Measurements from ENCODE around the gene TMEM147.

The TMEM147 gene

DNA sequence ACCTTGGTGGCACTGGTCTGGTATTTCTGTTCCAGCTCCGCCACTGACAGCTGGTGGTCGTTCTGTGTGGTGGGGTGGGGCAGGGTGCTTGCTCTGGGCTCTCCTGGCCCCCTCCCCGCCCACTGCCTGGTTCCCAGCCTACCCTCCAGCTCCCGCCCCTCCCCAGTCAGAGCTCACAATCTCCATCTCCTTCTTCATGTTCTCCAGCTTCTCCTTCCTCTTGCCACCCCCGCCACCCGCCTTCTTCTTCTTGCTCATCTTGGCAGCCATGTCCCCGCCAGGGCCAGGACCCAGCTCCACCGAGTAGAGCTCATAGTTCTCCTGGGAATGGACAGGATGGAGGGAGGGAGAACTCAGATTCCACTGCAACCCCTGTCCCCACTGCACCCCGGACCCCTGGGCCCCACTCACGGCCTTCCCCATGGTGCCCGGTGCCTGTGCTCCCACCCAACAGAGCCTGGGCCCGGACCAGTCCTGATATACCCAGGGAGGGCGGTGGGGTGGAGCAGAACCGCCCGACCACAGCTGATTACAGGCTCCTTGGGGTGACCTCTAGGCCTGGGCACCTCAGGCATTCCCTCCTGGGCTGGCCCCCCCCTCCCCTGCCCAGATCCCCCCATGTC, 17.9 kb downstream of the TMEM147 start, which contains the start of gene ATP4A:
Gene ATP4A (minus strand): TSS at position 452 of the 623 bp plus-strand sequence. CDS start 29 bp downstream, at position 423.
- Histone ChIP-seq H3F3A (ENCODE audit: insufficient read depth) (no peaks in the 10 kb centered on the region), H2AFZ (ENCODE audit: low read depth, low read length, severe bottlenecking) (no peak within 1 kb of the TSS), H3K9me2 (replicated peaks; ENCODE audit: insufficient read depth, low read length) (no peaks in the 10 kb centered on the region), H3K4me3 (ENCODE audit: insufficient read depth, low read length, poor library complexity, severe bottlenecking) (no peak within 1 kb of the TSS), H3K36me3 (ENCODE audit: low read length) (no peaks in the 10 kb centered on the region), H3K9me3 (ENCODE audit: insufficient read depth, low read length) (no peaks in the 10 kb centered on the region), H3K4me2 (ENCODE audit: low read depth, low read length, poor library complexity, severe bottlenecking) (no peak within 1 kb of the TSS), H3K9ac (ENCODE audit: low read length) (no peak within 1 kb of the TSS), H4K20me1 (ENCODE audit: low read depth, low read length) (no peaks in the 10 kb centered on the region), H3K79me2 (ENCODE audit: insufficient read depth, low read length) (no peaks in the 10 kb centered on the region), H3K27me3 (ENCODE audit: low read length) (no peaks in the 10 kb centered on the region), H3K27ac (ENCODE audit: low read depth, low read length) (no peak within 1 kb of the TSS)
- TF ChIP-seq, protein P1, sequence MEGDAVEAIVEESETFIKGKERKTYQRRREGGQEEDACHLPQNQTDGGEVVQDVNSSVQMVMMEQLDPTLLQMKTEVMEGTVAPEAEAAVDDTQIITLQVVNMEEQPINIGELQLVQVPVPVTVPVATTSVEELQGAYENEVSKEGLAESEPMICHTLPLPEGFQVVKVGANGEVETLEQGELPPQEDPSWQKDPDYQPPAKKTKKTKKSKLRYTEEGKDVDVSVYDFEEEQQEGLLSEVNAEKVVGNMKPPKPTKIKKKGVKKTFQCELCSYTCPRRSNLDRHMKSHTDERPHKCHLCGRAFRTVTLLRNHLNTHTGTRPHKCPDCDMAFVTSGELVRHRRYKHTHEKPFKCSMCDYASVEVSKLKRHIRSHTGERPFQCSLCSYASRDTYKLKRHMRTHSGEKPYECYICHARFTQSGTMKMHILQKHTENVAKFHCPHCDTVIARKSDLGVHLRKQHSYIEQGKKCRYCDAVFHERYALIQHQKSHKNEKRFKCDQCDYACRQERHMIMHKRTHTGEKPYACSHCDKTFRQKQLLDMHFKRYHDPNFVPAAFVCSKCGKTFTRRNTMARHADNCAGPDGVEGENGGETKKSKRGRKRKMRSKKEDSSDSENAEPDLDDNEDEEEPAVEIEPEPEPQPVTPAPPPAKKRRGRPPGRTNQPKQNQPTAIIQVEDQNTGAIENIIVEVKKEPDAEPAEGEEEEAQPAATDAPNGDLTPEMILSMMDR (IDR thresholded peaks at IDR 0.05; ENCODE audit: insufficient read depth, low read length, poor library complexity, severe bottlenecking), result no peak
- no peak for TF ChIP-seq EZH2phosphoT487 (conservative IDR thresholded peaks at IDR 0.05; ENCODE audit: low read length)

DNA sequence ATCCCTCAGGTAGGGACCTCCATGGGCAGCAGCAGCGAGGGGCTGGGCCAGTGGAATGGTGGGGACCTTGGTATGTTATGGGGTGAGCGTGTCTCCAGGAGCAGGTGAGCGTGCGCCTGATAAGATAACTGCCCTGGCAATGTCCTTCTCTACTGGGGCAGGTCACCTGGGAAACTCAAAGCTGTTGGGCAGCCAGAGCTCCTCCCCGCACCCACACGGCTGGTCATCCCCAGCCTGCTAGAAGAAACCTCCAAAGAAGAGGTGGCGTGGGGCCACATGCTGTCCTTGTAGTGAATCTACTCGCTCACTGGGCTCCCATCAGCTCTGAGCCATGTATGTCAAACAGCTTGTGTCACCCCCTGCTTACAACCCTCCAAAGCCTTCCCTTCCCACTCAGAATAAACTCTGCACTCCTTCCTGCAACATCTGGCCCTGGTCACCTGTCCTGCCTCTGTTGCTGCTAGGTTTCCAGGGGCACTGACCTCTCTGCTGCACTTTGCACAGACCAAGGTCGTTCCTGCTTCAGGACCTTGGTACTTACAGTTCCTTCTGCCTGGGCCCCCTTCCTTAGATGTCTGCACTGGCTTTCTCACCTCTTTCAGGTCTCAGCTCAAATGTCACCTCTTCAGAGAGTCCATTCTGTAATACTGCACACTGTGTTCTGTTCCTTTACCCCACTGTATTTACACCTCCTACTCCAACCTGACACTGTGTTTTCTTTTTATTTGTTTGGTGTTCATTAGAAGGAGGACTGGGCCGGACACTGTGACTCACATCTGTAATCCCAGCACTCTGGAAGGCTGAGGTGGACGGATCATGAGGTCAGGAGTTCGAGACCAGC, 19.8 kb downstream of the TMEM147 start:
- Histone ChIP-seq H3K4me2 (ENCODE audit: low read depth, low read length, poor library complexity, severe bottlenecking) (no peak overlapping the region), H2AFZ (ENCODE audit: low read depth, low read length, severe bottlenecking) (no peak overlapping the region), H3K27ac (ENCODE audit: low read depth, low read length) (no peak overlapping the region), H3K9ac (ENCODE audit: low read length) (no peak overlapping the region), H3K9me3 (ENCODE audit: insufficient read depth, low read length) (no peaks in the 10 kb centered on the region), H3F3A (ENCODE audit: insufficient read depth) (no peaks in the 10 kb centered on the region), H4K20me1 (ENCODE audit: low read depth, low read length) (no peaks in the 10 kb centered on the region), H3K79me2 (ENCODE audit: insufficient read depth, low read length) (no peaks in the 10 kb centered on the region), H3K9me2 (replicated peaks; ENCODE audit: insufficient read depth, low read length) (no peaks in the 10 kb centered on the region), H3K27me3 (ENCODE audit: low read length) (no peaks in the 10 kb centered on the region), H3K36me3 (ENCODE audit: low read length) (no peaks in the 10 kb centered on the region), H3K4me3 (ENCODE audit: insufficient read depth, low read length, poor library complexity, severe bottlenecking) (no peak overlapping the region)
- TF ChIP-seq, protein P1 (IDR thresholded peaks at IDR 0.05; ENCODE audit: insufficient read depth, low read length, poor library complexity, severe bottlenecking), result no peak
- TF ChIP-seq EZH2phosphoT487 (conservative IDR thresholded peaks at IDR 0.05; ENCODE audit: low read length), result no peak

DNA sequence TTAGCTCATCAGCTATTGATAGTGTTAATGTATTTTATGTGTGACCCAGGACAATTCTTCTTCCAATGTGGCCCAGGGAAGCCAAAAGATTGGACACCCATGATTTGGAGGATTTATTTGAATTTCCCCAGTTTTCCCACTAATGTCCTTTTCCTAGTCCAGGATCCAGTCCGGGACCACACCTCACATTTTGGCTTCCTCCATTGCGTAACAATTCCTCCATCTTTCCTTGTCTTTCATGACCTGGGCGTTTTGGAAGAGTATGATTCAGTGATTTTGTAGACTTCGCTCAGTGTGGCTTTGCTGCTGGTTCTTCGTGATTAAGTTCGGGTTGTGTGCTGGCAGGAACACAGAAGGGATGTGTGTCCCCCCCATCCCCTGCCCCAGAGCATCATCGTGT, 21.3 kb downstream of the TMEM147 start:
- H4K20me1 ChIP-seq (ENCODE audit: low read depth, low read length), result no peaks in the 10 kb centered on the region
- no peaks in the 10 kb centered on the region for H3K27me3 ChIP-seq (ENCODE audit: low read length)
- no peaks in the 10 kb centered on the region for H3K9me3 ChIP-seq (ENCODE audit: insufficient read depth, low read length)
- no peak overlapping the region for H2AFZ ChIP-seq (ENCODE audit: low read depth, low read length, severe bottlenecking)
- H3K9me2 ChIP-seq (replicated peaks; ENCODE audit: insufficient read depth, low read length), result no peaks in the 10 kb centered on the region
- no peaks in the 10 kb centered on the region for H3K79me2 ChIP-seq (ENCODE audit: insufficient read depth, low read length)
- H3F3A ChIP-seq (ENCODE audit: insufficient read depth), result no peaks in the 10 kb centered on the region
- no peak overlapping the region for H3K4me3 ChIP-seq (ENCODE audit: insufficient read depth, low read length, poor library complexity, severe bottlenecking)
- no peak overlapping the region for H3K27ac ChIP-seq (ENCODE audit: low read depth, low read length)
- H3K9ac ChIP-seq (ENCODE audit: low read length), result no peak overlapping the region
- no peaks in the 10 kb centered on the region for H3K36me3 ChIP-seq (ENCODE audit: low read length)
- H3K4me2 ChIP-seq (ENCODE audit: low read depth, low read length, poor library complexity, severe bottlenecking), result no peak overlapping the region
- TF ChIP-seq, protein P1 (IDR thresholded peaks at IDR 0.05; ENCODE audit: insufficient read depth, low read length, poor library complexity, severe bottlenecking), result no peak
- no peak for TF ChIP-seq EZH2phosphoT487 (conservative IDR thresholded peaks at IDR 0.05; ENCODE audit: low read length)
